GM12891 (cell line): Measurements from ENCODE around the gene ELFN1.

Experiments used
- POLR2AphosphoS5 ChIP-seq: IDR thresholded peaks from 2 replicates; pipeline ENCODE4 v1.6.1; 2011; ENCODE audit warnings: low read depth, low read length, control low read depth
- TAF1 ChIP-seq: IDR thresholded peaks from 2 replicates; pipeline ENCODE4 v1.6.1; 2011; ENCODE audit warnings: low read depth, low read length, control low read depth

DNA sequence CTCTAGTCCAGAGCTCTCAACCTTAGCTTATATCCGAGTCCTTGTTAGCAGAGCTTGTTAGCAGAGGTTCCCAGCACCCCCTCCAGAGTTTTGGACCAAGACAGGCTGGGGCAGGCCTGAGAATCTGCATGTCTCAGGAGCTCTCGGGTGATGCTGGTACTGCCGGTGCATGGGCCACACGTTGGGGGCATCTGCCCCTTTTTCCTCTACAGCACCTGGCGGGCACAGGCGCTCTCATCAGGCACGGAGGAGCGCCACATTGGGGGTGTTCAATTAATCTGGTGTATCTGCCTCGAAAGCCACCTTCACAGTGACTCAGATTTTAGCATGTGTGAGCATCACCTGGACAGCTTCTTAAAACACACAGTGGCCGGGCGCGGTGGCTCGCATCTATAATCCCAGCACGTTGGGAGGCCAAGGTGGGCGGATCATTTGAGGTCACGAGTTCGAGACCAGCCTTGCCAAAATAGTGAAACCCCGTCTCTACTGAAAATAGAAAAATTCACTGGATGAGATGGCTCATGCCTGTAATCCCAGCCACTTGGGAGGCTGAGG, 117.7 kb downstream of the ELFN1 start:
- TF ChIP-seq POLR2AphosphoS5 = no peak
- no peak for TF ChIP-seq TAF1
